Stimulated activated CD8-positive, alpha-beta memory T cell treated with anti-CD3 and anti-CD28 coated beads, Interleukin-2, amount 100 ng/mL, for 1 hour (primary cell): ENCODE results near the gene EFNA1.

Experiments
- DNase-seq, 2 donors: peaks; one replicate each; pipeline ENCODE4 v3.0.0-alpha.2; 2020; ENCODE audit warnings: low read depth in 2 of 2

The EFNA1 gene

GRCh38 chr1:155124503-155125463 is 2.9 kb upstream of the EFNA1 start:
- DNase-seq = no peak

- no peak for DNase-seq
These were observed 2.1 kb upstream of the EFNA1 start for GRCh38 chr1:155125511-155125945.

GRCh38 chr1:155125946-155126555 is 1.6 kb upstream of the EFNA1 start:
- DNase-seq = no peak

GRCh38 chr1:155126556-155127104 is 1.0 kb upstream of the EFNA1 start:
- no peak for DNase-seq

- no peak for DNase-seq
These were observed 485 bp downstream of the EFNA1 start for GRCh38 chr1:155127967-155128754.

GRCh38 chr1:155128755-155129473 is 1.2 kb downstream of the EFNA1 start:
- no peak for DNase-seq

DNA sequence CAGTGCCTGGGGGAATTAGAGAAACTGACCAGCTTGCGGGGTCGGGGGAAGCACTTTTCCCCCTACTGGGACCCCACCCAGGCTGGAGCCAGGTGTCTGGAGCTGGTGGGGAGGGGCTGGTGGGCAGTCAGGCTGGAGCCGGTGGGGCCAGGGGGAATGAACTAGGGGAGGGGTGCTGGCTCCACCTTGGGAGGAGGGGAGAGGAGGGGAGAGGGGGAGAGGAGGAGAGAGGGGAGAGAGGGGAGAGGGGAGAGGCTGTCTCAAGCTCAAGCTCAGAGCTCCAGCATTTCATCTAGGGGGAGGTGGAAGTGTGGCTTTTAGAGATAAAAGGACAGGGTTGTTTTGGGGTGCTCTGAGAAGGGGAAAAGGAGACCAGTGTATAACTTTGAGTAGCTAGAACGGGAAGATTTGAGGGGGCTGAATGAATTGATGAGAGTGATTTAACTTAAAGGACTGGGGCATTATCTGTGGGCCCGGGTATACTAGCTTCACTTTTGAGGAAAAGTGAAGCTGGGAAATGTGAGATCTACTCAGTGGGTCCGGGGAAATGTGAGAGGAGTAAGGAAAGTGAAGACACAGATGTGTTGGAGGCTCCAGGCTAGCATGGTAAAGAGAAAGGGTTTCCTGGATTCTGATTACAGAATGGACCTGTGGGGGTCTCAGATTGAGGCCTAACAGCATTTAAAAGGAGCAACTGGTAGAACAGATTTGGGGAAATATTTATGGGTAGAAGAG is 2.8 kb downstream of the EFNA1 start:
- DNase-seq = no peak

- DNase-seq = no peak
These were observed 3.6 kb downstream of the EFNA1 start for GRCh38 chr1:155131285-155131684.

- DNase-seq = no peak
These were observed 4.2 kb downstream of the EFNA1 start for GRCh38 chr1:155131856-155132255.

- DNase-seq = no peak
These were observed 6.2 kb downstream of the EFNA1 start for GRCh38 chr1:155133799-155134281.

GRCh38 chr1:155134322-155134721 is 6.6 kb downstream of the EFNA1 start:
- no peak for DNase-seq

GRCh38 chr1:155134880-155135414 is 7.3 kb downstream of the EFNA1 start:
- DNase-seq = no peak

- peak; percentile 82 for DNase-seq
These were observed 7.8 kb downstream of the EFNA1 start, which contains the start of gene SLC50A1 for GRCh38 chr1:155135415-155136028. Gene SLC50A1 (plus strand): TSS chr1:155135852. CDS start chr1:155135912, 60 bp downstream.

- no peak for DNase-seq
These were observed 9.1 kb downstream of the EFNA1 start for GRCh38 chr1:155136748-155137147.

DNA sequence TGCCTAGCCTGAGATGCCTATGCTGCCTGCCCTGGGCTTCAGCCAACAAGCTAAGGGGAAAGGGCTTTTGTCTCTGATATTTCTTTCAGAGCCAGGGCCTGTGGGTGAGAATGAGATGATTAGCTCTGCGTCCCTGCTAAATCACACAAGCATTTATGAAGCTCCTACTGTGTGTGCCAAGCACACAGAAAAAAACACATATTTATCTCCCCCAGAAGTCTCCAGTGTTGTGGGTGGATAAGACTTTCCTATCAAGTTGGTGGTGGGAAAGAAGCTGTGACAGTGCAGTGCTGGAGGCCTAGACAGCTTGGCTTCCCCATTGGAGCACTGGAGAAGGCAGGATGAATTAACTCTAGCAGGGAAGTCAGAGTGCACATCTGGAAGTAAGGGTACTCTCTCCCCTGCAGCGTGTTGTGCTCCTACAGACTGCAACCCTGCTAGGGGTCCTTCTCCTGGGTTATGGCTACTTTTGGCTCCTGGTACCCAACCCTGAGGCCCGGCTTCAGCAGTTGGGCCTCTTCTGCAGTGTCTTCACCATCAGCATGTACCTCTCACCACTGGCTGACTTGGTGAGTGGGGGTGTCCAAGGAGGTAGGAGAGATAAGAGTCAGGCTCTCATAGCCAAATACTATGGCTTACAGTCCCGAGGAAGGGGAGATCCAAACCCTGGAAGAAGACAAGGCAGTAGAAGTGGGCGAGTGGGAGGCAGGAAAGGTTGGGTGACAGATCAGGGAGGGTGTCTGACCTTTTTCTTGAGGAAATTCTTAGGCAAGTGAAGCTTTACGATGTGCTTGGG is 9.7 kb downstream of the EFNA1 start:
- no peak for DNase-seq

- peak; percentile 71 to 80 for DNase-seq
These were observed 12.4 kb downstream of the EFNA1 start, which contains the start of gene DPM3 for GRCh38 chr1:155139895-155140629. Gene DPM3 (minus strand): TSS chr1:155140531. CDS start chr1:155140240, 291 bp downstream.

DNA sequence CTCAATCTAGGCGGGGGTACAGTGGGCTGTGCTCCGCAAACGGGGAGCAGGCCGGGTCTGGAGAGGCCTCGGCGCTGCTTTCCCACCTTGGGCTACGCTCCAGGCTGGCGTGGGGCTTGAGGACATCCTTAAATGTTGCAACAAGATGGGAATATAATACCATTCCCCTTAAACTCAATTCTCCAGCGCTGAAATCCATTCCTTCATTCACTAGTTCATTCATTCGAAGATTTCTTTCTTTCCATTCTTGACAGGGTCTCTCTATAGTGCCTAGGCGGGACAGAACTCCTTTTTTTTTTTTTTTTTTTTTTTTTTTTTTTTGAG is 12.9 kb downstream of the EFNA1 start:
- no peak for DNase-seq

- no peak for DNase-seq
These were observed 14.1 kb downstream of the EFNA1 start for GRCh38 chr1:155141749-155142148.
